GM13976 (cell line): Measurements from ENCODE around the gene SMG7.

ENCODE experiments used
- DNase-seq: peaks from one replicate; pipeline ENCODE4 v3.0.0; 2012; ENCODE audit warnings: low spot score
- in situ Hi-C: fragments of 300-500 bp; cut with MboI; formaldehyde crosslinking; loops from one replicate; pipeline ENCODE4 v1.12.0; 2022; ENCODE audit warnings: low sequenced_read_pairs, mixed read lengths, inconsistent platforms; ENCODE audit not compliant: unreplicated experiment
- TF ChIP-seq, protein P1 (sequence below): IDR thresholded peaks from 2 replicates; pipeline ENCODE4 v1.5.1; 2012; ENCODE audit warnings: borderline replicate concordance, mild to moderate bottlenecking; ENCODE audit not compliant: insufficient read depth; ENCODE audit errors: extremely low read depth, missing control alignments, control extremely low read depth

Gene SMG7

DNA sequence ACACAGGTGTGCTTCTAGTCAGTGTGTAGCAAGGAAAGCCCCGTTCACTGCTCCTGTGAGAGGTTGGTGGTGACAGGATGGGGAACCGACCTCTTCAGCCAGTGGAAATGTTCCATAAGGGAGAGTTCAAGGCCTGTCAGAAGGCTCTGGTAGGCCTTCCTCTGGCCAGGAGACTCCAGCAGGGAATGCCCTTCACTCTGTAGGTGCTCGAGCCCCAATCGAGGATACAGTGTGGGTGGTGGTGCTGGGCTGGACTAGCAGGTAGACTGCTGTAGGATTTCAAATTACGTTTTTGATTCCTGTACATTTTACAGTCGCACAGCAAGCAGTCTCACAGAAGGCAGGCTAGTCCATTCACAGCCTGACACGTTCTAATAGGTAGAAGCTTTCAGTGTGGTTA is 80.1 kb downstream of the SMG7 start:
- TF ChIP-seq, protein P1, sequence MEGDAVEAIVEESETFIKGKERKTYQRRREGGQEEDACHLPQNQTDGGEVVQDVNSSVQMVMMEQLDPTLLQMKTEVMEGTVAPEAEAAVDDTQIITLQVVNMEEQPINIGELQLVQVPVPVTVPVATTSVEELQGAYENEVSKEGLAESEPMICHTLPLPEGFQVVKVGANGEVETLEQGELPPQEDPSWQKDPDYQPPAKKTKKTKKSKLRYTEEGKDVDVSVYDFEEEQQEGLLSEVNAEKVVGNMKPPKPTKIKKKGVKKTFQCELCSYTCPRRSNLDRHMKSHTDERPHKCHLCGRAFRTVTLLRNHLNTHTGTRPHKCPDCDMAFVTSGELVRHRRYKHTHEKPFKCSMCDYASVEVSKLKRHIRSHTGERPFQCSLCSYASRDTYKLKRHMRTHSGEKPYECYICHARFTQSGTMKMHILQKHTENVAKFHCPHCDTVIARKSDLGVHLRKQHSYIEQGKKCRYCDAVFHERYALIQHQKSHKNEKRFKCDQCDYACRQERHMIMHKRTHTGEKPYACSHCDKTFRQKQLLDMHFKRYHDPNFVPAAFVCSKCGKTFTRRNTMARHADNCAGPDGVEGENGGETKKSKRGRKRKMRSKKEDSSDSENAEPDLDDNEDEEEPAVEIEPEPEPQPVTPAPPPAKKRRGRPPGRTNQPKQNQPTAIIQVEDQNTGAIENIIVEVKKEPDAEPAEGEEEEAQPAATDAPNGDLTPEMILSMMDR = no peak
- in situ Hi-C loops = loop anchor here (25.0 kb wide), 1 partner anchor 265 kb away; no protein-coding TSS in a partner anchor
- no peak for DNase-seq

DNA sequence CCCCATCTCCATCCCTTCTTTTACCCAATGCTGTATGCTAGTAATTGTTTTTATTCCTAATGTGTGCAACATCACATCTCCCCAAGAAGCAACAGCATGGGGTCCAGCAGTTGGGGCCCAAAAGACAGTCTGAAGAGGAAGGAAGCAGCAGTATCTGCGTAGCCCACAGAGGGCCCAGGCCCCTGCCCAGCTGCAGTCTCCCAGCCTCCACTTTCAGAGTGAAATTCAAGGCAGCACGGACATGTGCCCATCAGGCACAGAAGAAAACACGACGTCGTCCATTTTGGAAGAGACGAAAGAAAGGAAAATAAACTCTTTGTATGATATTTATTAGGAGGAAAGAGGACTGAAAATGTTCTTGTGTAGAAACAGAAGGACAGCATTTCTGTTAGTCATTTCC is 80.6 kb downstream of the SMG7 start:
- TF ChIP-seq, protein P1 = no peak
- no peak for DNase-seq
- in situ Hi-C loops = loop anchor here (25.0 kb wide), 1 partner anchor 266 kb away; no protein-coding TSS in a partner anchor

DNA sequence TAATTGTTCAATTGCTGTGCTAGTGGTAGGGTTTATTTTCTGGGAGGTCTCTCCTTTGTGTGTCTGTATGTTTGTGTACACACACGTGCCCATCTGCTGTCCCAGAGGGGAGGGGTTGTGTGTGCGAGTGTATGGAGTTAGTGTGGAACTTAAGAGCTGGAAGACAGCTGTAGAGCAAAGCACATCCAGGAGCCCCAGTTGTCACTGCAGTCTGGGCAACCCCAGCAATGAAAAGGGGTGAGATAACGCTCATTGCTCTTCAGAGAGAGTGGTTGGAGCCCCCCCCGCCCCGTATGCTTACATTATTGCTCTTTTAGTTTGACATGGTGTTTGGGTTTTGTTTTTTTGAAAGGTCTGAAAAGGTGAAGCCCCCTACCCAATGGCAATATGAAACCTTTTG is 81.0 kb downstream of the SMG7 start:
- in situ Hi-C loops = loop anchor here (25.0 kb wide), 1 partner anchor 266 kb away; no protein-coding TSS in a partner anchor
- no peak for DNase-seq
- TF ChIP-seq, protein P1 = no peak

DNA sequence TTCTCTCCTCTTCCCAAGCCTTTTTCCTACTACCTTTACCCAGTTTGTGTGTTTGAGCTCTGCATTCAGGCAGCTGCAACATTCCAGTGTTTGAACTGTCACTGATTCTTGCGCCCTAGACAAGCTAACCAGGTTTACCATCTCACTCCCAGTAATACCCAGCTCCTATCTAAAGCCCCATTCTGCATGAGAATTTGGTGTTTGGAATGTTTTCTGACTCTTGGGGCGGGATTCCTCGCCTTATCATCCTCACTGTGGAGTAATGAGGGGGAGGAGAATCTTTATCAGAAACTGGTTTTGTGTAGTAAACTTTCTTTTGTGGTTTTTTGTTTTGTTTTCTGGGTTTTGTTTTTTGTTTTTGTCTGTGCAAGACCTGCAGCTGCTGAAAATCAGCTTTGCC is 81.5 kb downstream of the SMG7 start:
- in situ Hi-C loops = loop anchor here (25.0 kb wide), 1 partner anchor 266 kb away; no protein-coding TSS in a partner anchor
- TF ChIP-seq, protein P1 = no peak
- DNase-seq = no peak

DNA sequence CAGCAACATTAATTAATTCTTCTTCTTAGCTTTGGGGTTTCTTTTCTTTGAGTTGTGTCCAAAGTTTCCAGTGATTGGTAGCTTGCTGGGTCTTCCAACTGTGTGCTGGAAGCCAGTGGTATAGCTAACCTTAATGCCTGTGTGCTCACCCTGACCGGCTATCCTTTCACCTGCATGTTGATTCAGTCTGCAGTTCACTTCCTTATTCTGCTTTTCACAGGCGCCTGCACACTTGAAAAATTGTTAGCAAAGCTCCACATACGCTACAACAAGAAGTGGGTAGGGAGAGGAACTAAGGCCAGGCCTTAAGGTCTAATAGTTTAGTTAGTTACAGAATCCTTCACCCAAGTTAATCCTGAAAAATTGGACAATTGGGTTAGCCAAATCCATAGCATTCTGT is 82.3 kb downstream of the SMG7 start:
- no peak for DNase-seq
- TF ChIP-seq, protein P1 = no peak
- in situ Hi-C loops = loop anchor here (25.0 kb wide), 1 partner anchor 267 kb away; no protein-coding TSS in a partner anchor

DNA sequence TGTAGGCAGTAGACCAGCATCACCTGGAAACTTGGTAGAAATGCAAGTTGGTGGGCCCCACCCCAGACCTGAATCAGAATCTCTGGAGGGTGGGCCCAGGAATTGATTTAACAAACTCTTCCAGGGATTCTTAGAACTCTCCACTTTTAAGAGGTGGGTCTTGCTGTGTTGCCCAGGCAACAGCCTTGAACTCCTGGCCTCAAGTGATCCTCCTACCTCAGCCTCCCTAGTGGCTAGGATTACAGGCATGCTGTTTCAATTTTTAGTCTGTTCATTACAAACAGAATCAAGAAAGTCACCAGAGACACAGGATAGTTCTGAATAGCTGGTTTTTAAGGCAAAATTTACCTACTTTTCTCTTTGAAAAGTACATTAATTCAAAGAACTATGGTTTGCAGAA is 86.8 kb downstream of the SMG7 start:
- TF ChIP-seq, protein P1 = no peak
- DNase-seq = no peak
- in situ Hi-C loops = loop anchor here (25.0 kb wide), 1 partner anchor 272 kb away; no protein-coding TSS in a partner anchor
